Activated CD4-positive, alpha-beta memory T cell treated with anti-CD3 and anti-CD28 coated beads for 36 hours (primary cell): ENCODE results near the gene FAM163A. TPM values are rescaled to one million over a fixed set of nuclear protein-coding genes. Genes with fewer than 3 reads are reported as not detected.

Experiments
- CTCF ChIA-PET: fragments of 350-600 bp; sonication (Branson Sonifier 250); formaldehyde crosslinking; loops from one replicate; lab custom pipeline; 2021; ENCODE audit warnings: antibody characterized with exemption, inconsistent platforms; lab: Charles Lee
- POLR2A ChIA-PET: fragments of 350-600 bp; sonication (Branson Sonifier 250); formaldehyde crosslinking; loops from one replicate; lab custom pipeline; 2021; ENCODE audit warnings: antibody characterized with exemption; lab: Charles Lee
- DNase-seq: peaks from one replicate; pipeline ENCODE4 v3.0.0-alpha.2; 2020
- H3K27ac Mint-ChIP-seq: one replicate; pipeline ENCODE4 v1.8.0; 2021; ENCODE audit warnings: mixed read lengths
- H3K27me3 Mint-ChIP-seq: one replicate; pipeline ENCODE4 v1.8.0; 2021; ENCODE audit warnings: mixed read lengths
- H3K36me3 Mint-ChIP-seq: one replicate; pipeline ENCODE4 v1.8.0; 2021; ENCODE audit warnings: mixed read lengths
- H3K4me1 Mint-ChIP-seq: one replicate; pipeline ENCODE4 v1.8.0; 2021; ENCODE audit warnings: low read depth, mixed read lengths
- H3K4me3 Mint-ChIP-seq: one replicate; pipeline ENCODE4 v1.8.0; 2021; ENCODE audit warnings: mild to moderate bottlenecking, mixed read lengths
- H3K9me3 Mint-ChIP-seq: one replicate; pipeline ENCODE4 v1.8.0; 2021; ENCODE audit warnings: mixed read lengths
- intact Hi-C: fragments of 100-400 bp; cut with micrococcal nuclease; formaldehyde crosslinking; loops from one replicate; pipeline ENCODE4 v1.15.1; 2023
- total RNA-seq, 2 experiments: library from RNA; stranded (reverse); gene quantifications; one replicate each; pipeline ENCODE4 v1.2.3, GENCODE V29; 2021

The FAM163A gene
- total RNA-seq, 2 experiments from 2014 or later, result not detected

DNA sequence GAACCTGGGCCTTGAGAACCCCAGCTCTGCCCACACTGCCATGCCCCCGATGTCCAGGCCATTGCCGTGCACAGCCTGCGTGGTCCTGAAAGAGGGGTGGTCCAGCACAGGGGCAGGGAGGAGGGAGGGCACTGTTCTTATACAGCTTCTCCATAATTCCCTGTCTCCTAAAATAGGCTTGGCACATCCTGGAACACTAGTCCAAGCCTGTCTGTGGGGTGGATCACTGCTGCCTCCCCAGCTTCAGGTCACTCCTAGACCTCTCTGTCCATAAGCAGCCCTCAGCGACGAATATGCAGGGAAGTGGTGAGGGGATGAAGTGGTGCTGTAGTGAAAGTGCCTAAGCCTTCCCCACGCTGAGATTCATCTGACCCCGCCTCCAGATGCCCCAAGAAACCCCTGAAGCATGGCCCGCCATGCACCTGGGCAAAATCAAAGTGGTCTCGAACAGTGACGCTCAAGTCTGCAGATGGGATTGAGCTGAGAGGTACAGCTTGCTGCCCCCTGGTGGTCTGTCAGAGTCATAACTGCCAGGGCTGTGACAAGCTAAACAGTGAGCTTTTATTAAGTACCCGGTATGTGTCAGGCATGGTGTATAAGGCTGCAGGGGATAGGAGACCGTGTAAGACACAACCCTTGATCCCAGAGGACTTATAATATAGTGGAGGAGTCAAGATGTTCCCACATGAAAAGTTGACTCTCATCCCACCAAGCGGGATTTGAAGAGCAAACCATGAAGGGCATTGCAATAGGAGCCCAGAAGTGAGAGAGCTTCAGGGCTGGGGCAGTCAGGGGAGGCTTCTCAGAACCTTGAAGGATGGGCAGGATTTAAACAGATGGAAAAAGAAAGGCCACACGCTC, 66.6 kb downstream of the FAM163A start:
- no peaks in the 10 kb centered on the region for H3K27me3 Mint-ChIP-seq
- no peaks in the 10 kb centered on the region for H3K9me3 Mint-ChIP-seq
- ChIA-PET POLR2A (interaction anchor here (0.9 to 1.5 kb wide), 2 partner anchors 100 to 103 kb away, joined by 3 to 4 read pairs; no protein-coding TSS in a partner anchor), CTCF (interaction anchor here (0.6 to 15.5 kb wide), 59 partner anchors 10 to 731 kb away, joined by 3 to 774 read pairs (median 4); partner anchors contain the start of genes FAM163A, SOAT1 and TOR3A)
- no peak overlapping the region for H3K27ac Mint-ChIP-seq
- intact Hi-C loops, result loop anchor here (1.0 to 10.0 kb wide), 3 partner anchors 99 to 345 kb away; partner anchors contain the start of gene QSOX1
- H3K4me3 Mint-ChIP-seq, result no peak overlapping the region
- H3K36me3 Mint-ChIP-seq, result no peaks in the 10 kb centered on the region
- peak; percentile 75 for DNase-seq
- H3K4me1 Mint-ChIP-seq, result peaks cover 10% of the 10 kb centered on the region

- no peaks in the 10 kb centered on the region for H3K27me3 Mint-ChIP-seq
- H3K4me1 Mint-ChIP-seq, result peaks cover 16% of the 10 kb centered on the region
- intact Hi-C loops, result loop anchor here (1.0 to 10.0 kb wide), 3 partner anchors 100 to 344 kb away; partner anchors contain the start of gene QSOX1
- no peak overlapping the region for H3K27ac Mint-ChIP-seq
- no peak for DNase-seq
- H3K9me3 Mint-ChIP-seq, result no peaks in the 10 kb centered on the region
- ChIA-PET POLR2A (interaction anchor here (0.9 to 1.5 kb wide), 2 partner anchors 101 to 104 kb away, joined by 3 to 4 read pairs; no protein-coding TSS in a partner anchor), CTCF (interaction anchor here (0.6 to 15.5 kb wide), 55 partner anchors 11 to 732 kb away, joined by 3 to 774 read pairs (median 5); partner anchors contain the start of genes FAM163A, SOAT1 and TOR3A)
- no peaks in the 10 kb centered on the region for H3K36me3 Mint-ChIP-seq
- no peak overlapping the region for H3K4me3 Mint-ChIP-seq
Observed at GRCh38 chr1:179810367-179810715, 67.2 kb downstream of the FAM163A start.

DNA sequence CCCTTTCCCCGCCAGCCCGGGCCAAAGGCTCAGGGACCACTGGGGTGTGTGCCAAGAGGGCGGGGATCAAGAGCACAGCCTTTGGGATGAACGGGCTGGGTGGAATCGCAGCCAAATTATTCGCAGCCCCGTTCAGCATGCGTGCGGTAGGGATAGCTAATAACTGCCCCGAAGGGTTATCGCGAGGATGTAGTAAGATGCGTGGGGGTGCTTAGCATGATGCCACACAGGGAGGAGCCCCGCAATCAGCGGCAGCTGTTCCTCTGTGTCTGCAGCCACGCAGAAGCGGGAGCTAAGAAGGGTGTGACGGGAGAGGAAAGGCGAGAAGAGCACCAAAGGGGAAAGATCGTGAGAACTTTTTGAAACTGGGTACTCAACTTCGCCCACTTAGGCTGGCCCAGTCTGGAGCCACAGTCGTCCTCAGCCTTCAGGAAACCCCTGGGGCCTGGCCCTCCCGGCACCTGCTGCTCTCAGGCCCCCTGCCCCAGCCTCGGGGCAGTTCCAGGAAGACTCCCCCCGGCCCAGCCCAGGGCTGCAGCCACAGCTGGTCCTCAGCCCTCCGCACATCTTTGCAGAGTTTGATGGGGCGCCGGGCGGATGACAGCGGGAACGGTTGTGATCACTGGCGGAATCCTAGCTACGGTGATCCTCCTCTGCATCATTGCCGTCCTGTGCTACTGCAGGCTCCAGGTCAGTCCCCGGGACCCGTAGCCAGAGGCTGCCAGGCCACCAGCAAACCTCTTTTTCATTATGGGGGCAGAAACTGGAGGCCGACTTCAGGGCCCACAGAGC, 69.6 kb downstream of the FAM163A start:
- H3K27ac Mint-ChIP-seq, result no peak overlapping the region
- DNase-seq, result no peak
- H3K4me3 Mint-ChIP-seq, result no peak overlapping the region
- ChIA-PET POLR2A (no interaction called here), CTCF (interaction anchor here (0.6 to 15.5 kb wide), 4 partner anchors 8 to 345 kb away, joined by 3 to 774 read pairs (median 47); no protein-coding TSS in a partner anchor)
- no peaks in the 10 kb centered on the region for H3K27me3 Mint-ChIP-seq
- no peaks in the 10 kb centered on the region for H3K9me3 Mint-ChIP-seq
- no peaks in the 10 kb centered on the region for H3K36me3 Mint-ChIP-seq
- intact Hi-C loops, result loop anchor here (10.0 kb wide), 1 partner anchor 342 kb away; the partner anchor contains the start of gene QSOX1
- peaks cover 20% of the 10 kb centered on the region for H3K4me1 Mint-ChIP-seq

- Mint-ChIP-seq H3K9me3 (no peaks in the 10 kb centered on the region), H3K36me3 (no peaks in the 10 kb centered on the region), H3K4me1 (peaks cover 20% of the 10 kb centered on the region), H3K27ac (no peak overlapping the region), H3K27me3 (no peaks in the 10 kb centered on the region), H3K4me3 (peak overlapping the region; percentile 81)
- ChIA-PET POLR2A (interaction anchor here (0.6 to 1.3 kb wide), 3 partner anchors 68 to 108 kb away, joined by 3 to 6 read pairs (median 3); partner anchors contain the start of gene TOR1AIP1), CTCF (interaction anchor here (0.8 to 15.5 kb wide), 53 partner anchors 8 to 1501 kb away, joined by 3 to 774 read pairs (median 5); partner anchors contain the start of genes AXDND1, CEP350, QSOX1 and SOAT1)
- intact Hi-C loops, result loop anchor here (1.0 to 10.0 kb wide), 4 partner anchors 69 to 1271 kb away; partner anchors contain the start of genes QSOX1 and TOR1AIP1
- no peak for DNase-seq
Observed at GRCh38 chr1:179813626-179814545, 70.8 kb downstream of the FAM163A start.

DNA sequence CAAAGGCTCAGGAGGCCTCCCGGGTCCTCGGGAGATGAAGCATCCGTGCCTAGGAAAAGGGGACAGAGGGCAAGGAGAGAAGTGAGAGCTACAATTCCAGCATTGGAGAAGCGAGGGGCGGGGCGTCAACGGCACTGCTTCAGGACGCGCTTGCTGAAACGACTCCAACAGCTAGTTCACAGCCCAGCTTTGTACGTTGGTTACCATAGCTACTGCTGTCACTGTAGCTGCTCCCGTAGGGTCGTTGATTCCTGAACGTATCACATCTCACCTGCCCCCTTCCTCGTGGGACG, 71.4 kb downstream of the FAM163A start:
- DNase-seq, result no peak
- H3K36me3 Mint-ChIP-seq, result no peaks in the 10 kb centered on the region
- CTCF ChIA-PET, result interaction anchor here (0.7 to 15.5 kb wide), 61 partner anchors 9 to 1502 kb away, joined by 3 to 774 read pairs (median 5); partner anchors contain the start of genes AXDND1, CEP350, QSOX1 and SOAT1
- no peaks in the 10 kb centered on the region for H3K27me3 Mint-ChIP-seq
- H3K4me1 Mint-ChIP-seq, result peaks cover 20% of the 10 kb centered on the region
- intact Hi-C loops, result loop anchor here (1.0 to 10.0 kb wide), 4 partner anchors 68 to 1272 kb away; partner anchors contain the start of genes QSOX1 and TOR1AIP1
- no peaks in the 10 kb centered on the region for H3K9me3 Mint-ChIP-seq
- peak overlapping the region; percentile 60 for H3K27ac Mint-ChIP-seq
- POLR2A ChIA-PET, result interaction anchor here (0.6 to 1.3 kb wide), 3 partner anchors 68 to 108 kb away, joined by 3 to 6 read pairs (median 3); partner anchors contain the start of gene TOR1AIP1
- peak overlapping the region; percentile 81 for H3K4me3 Mint-ChIP-seq

DNA sequence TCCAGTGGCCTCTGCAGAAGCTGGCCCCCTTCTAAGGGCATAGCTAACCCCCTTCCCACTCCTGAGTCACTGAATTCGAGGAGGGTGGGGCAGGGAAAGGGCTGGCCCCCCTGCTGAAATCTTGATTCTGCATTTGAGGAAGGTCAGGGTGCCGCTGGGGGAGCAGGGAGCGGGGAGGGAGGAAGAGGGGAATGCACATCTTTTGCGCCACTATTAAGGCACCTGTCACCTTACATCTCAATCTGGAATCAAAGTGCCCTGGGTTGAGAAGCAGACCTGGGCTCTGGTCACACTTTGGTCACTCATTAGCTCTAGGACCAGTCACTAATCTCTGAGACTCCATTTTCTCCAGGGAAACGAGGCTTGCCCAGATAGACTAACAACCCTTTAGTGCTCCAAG, 72.5 kb downstream of the FAM163A start:
- no peak for DNase-seq
- intact Hi-C loops, result loop anchor here (2.0 to 10.0 kb wide), 3 partner anchors 67 to 1273 kb away; partner anchors contain the start of genes QSOX1 and TOR1AIP1
- ChIA-PET POLR2A (interaction anchor here (0.8 kb wide), 1 partner anchor 106 kb away, joined by 4 read pairs; no protein-coding TSS in a partner anchor), CTCF (interaction anchor here (0.6 to 15.5 kb wide), 30 partner anchors 10 to 685 kb away, joined by 3 to 774 read pairs (median 6); partner anchors contain the start of genes CEP350 and TOR1AIP1)
- H3K27me3 Mint-ChIP-seq, result no peaks in the 10 kb centered on the region
- H3K4me1 Mint-ChIP-seq, result peaks cover 16% of the 10 kb centered on the region
- H3K9me3 Mint-ChIP-seq, result no peaks in the 10 kb centered on the region
- peak overlapping the region; percentile 81 for H3K4me3 Mint-ChIP-seq
- no peaks in the 10 kb centered on the region for H3K36me3 Mint-ChIP-seq
- H3K27ac Mint-ChIP-seq, result peak overlapping the region; percentile 60

GRCh38 chr1:179816196-179816960, 73.3 kb downstream of the FAM163A start:
- no peaks in the 10 kb centered on the region for H3K27me3 Mint-ChIP-seq
- H3K4me1 Mint-ChIP-seq, result peaks cover 16% of the 10 kb centered on the region
- no peak for DNase-seq
- intact Hi-C loops, result loop anchor here (10.0 kb wide), 1 partner anchor 338 kb away; the partner anchor contains the start of gene QSOX1
- no peak overlapping the region for H3K27ac Mint-ChIP-seq
- no peaks in the 10 kb centered on the region for H3K9me3 Mint-ChIP-seq
- H3K36me3 Mint-ChIP-seq, result no peaks in the 10 kb centered on the region
- CTCF ChIA-PET, result interaction anchor here (0.6 to 15.5 kb wide), 2 partner anchors 111 to 363 kb away, joined by 3 to 774 read pairs; no protein-coding TSS in a partner anchor
- H3K4me3 Mint-ChIP-seq, result no peak overlapping the region
- POLR2A ChIA-PET, result no interaction called here

- H3K4me3 Mint-ChIP-seq, result no peak overlapping the region
- CTCF ChIA-PET, result interaction anchor here (15.5 kb wide), 1 partner anchor 112 kb away, joined by 774 read pairs; no protein-coding TSS in a partner anchor
- peaks cover 16% of the 10 kb centered on the region for H3K4me1 Mint-ChIP-seq
- H3K9me3 Mint-ChIP-seq, result no peaks in the 10 kb centered on the region
- no peak for DNase-seq
- POLR2A ChIA-PET, result no interaction called here
- H3K27ac Mint-ChIP-seq, result no peak overlapping the region
- H3K27me3 Mint-ChIP-seq, result no peaks in the 10 kb centered on the region
- no peaks in the 10 kb centered on the region for H3K36me3 Mint-ChIP-seq
- intact Hi-C loops, result loop anchor here (10.0 kb wide), 1 partner anchor 338 kb away; the partner anchor contains the start of gene QSOX1
Observed at GRCh38 chr1:179817056-179817455, 74.0 kb downstream of the FAM163A start.

- Mint-ChIP-seq H3K36me3 (no peaks in the 10 kb centered on the region), H3K4me1 (peaks cover 16% of the 10 kb centered on the region), H3K27ac (no peak overlapping the region), H3K9me3 (no peaks in the 10 kb centered on the region), H3K27me3 (no peaks in the 10 kb centered on the region), H3K4me3 (no peak overlapping the region)
- ChIA-PET POLR2A (no interaction called here), CTCF (interaction anchor here (6.2 to 15.5 kb wide), 2 partner anchors 7 to 113 kb away, joined by 68 to 774 read pairs; no protein-coding TSS in a partner anchor)
- intact Hi-C loops, result loop anchor here (10.0 kb wide), 1 partner anchor 337 kb away; the partner anchor contains the start of gene QSOX1
- DNase-seq, result no peak
Observed at GRCh38 chr1:179817789-179818188, 74.7 kb downstream of the FAM163A start.
